HepG2 (cell line): Measurements from ENCODE around the gene KATNAL1. TPM values are rescaled to one million over a fixed set of nuclear protein-coding genes. Genes with fewer than 3 reads are reported as not detected.

ENCODE experiments used
- ATAC-seq: fragments of 200-7000 bp; cut with Tn5 transposase; 3 replicates; pipeline ENCODE4 v1.9.1; 2020; ENCODE audit warnings: mild to moderate bottlenecking, moderate library complexity
- BruUV-seq: library from RNA; stranded (reverse); fragments of 400-500 nt; replicated peaks from 2 replicates; lab custom pipeline; 2021; lab: Mats Ljungman, UMichigan
- CTCF ChIA-PET: fragments of 300-600 bp; formaldehyde crosslinking; extraction: SDS; loops from one replicate; lab custom pipeline; 2021; ENCODE audit warnings: low total read pairs, inconsistent platforms, low intra/inter-chr PET ratio; lab: Yijun Ruan, JAX
- POLR2A ChIA-PET: fragments of 350-600 bp; sonication (Branson Sonifier 250); formaldehyde crosslinking; loops from one replicate; lab custom pipeline; 2020; ENCODE audit warnings: antibody characterized with exemption, inconsistent platforms; lab: Yijun Ruan, JAX
- DNase-seq: peaks from one replicate; pipeline ENCODE4 v3.0.0-alpha.2; 2015; ENCODE audit warnings: low spot score
- FAIRE-seq: peaks from 3 replicates; lab custom pipeline; 2011; peaks lifted over from hg19 to GRCh38; lab: Jason Lieb, UNC
- H2AFZ ChIP-seq: one replicate; pipeline ENCODE4 v1.6.1; 2011; ENCODE audit warnings: low read length, inconsistent platforms
- H3K27ac ChIP-seq: fragments of 300-600 bp; 3 replicates; pipeline ENCODE4 v1.8.0; 2011; ENCODE audit warnings: mixed run types, mild to moderate bottlenecking, mixed read lengths, low read length, inconsistent platforms; ENCODE audit not compliant: insufficient read depth; ENCODE audit errors: extremely low read length
- H3K27me3 ChIP-seq, 2 experiments: fragments of 200-600 bp in 1 of 2; 2 replicates in 1 of 2; 3 replicates in 1 of 2; pipeline versions ENCODE4 v1.6.0 to v1.8.0; 2011; ENCODE audit warnings: low read length in 2 of 2, mild to moderate bottlenecking in 2 of 2, moderate library complexity in 2 of 2, inconsistent platforms in 1 of 2; ENCODE audit not compliant: insufficient read depth in 2 of 2, control insufficient read depth in 1 of 2
- H3K36me3 ChIP-seq, 2 experiments: fragments of 200-600 bp in 1 of 2; replicated peaks in 1 of 2; 2 replicates in 1 of 2; 3 replicates in 1 of 2; pipeline versions ENCODE4 v1.5.1 to v1.8.0; 2011; ENCODE audit warnings: low read length in 2 of 2, inconsistent platforms in 1 of 2; ENCODE audit not compliant: insufficient read depth in 2 of 2, control insufficient read depth in 1 of 2
- H3K4me1 ChIP-seq: 2 replicates; pipeline ENCODE4 v1.5.1; 2012; ENCODE audit warnings: low read length, inconsistent platforms; ENCODE audit not compliant: insufficient read depth
- H3K4me2 ChIP-seq: 2 replicates; pipeline ENCODE4 v1.6.0; 2011; ENCODE audit warnings: low read depth, low read length, inconsistent platforms
- H3K4me3 ChIP-seq, 3 experiments: fragments of 200-600 bp in 1 of 3; sonication (generic), shearing (Covaris generic) in 1 of 3; replicated peaks in 1 of 3; 2 replicates each; pipeline ENCODE4 v1.5.1; 2011 to 2016; ENCODE audit warnings: low read length in 3 of 3, inconsistent platforms in 2 of 3, low read depth in 2 of 3, mild to moderate bottlenecking in 2 of 3, control low read depth in 1 of 3, mixed read lengths in 1 of 3; ENCODE audit not compliant: insufficient read depth in 1 of 3
- H3K79me2 ChIP-seq: one replicate; pipeline ENCODE4 v1.6.1; 2011; ENCODE audit warnings: low read length, inconsistent platforms; ENCODE audit not compliant: insufficient read depth
- H3K9ac ChIP-seq: 2 replicates; pipeline ENCODE4 v1.6.0; 2011; ENCODE audit warnings: mild to moderate bottlenecking, low read depth, low read length, inconsistent platforms; ENCODE audit not compliant: insufficient read depth
- H3K9me3 ChIP-seq: 2 replicates; pipeline ENCODE4 v1.5.1; 2012; ENCODE audit warnings: mild to moderate bottlenecking, low read length
- H4K20me1 ChIP-seq: 2 replicates; pipeline ENCODE4 v1.6.0; 2011; ENCODE audit warnings: inconsistent platforms, mild to moderate bottlenecking, low read length, moderate library complexity; ENCODE audit not compliant: insufficient read depth
- AHR ChIP-seq: IDR thresholded peaks from 2 replicates; pipeline ENCODE4 v1.6.1; 2018; ENCODE audit warnings: missing genetic modification reagents, missing compliant biosample characterization
- DZIP1 ChIP-seq: sonication (generic); formaldehyde crosslinking; IDR thresholded peaks from 2 replicates; pipeline ENCODE4 v1.5.0; 2020; ENCODE audit warnings: mild to moderate bottlenecking, missing genetic modification reagents
- NFIB ChIP-seq: sonication (generic); formaldehyde crosslinking; IDR thresholded peaks from 2 replicates; pipeline ENCODE4 v1.9.0; 2021; ENCODE audit warnings: missing genetic modification reagents, mild to moderate bottlenecking, borderline replicate concordance
- SMC3 ChIP-seq: IDR thresholded peaks from 2 replicates; pipeline ENCODE4 v1.6.1; 2011; ENCODE audit warnings: low read length, improper control_type of control experiment
- ZFP37 ChIP-seq: sonication (generic); formaldehyde crosslinking; IDR thresholded peaks from 2 replicates; pipeline ENCODE4 v1.4.0; 2020; ENCODE audit warnings: missing genetic modification reagents, borderline replicate concordance
- ZNF138 ChIP-seq: sonication (generic); formaldehyde crosslinking; IDR thresholded peaks from 2 replicates; pipeline ENCODE4 v1.5.0; 2020; ENCODE audit warnings: mild to moderate bottlenecking, low read depth, missing genetic modification reagents
- ZNF569 ChIP-seq: sonication (generic); formaldehyde crosslinking; IDR thresholded peaks from 2 replicates; pipeline ENCODE4 v1.5.0; 2020; ENCODE audit warnings: mild to moderate bottlenecking, missing genetic modification reagents, moderate library complexity, borderline replicate concordance
- WGBS: methylation state at CpG from one replicate; pipeline ENCODE4 v1.1.6; 2017; ENCODE audit warnings: low lambda C conversion rate; 5-methylcytosine and 5-hydroxymethylcytosine counted together
- in situ Hi-C: cut with HindIII; loops from 2 replicates; pipeline ENCODE4 v1.10.0; 2017; ENCODE audit warnings: low pct_unique_long_range_greater_than_20kb; ENCODE audit not compliant: extremely low pct_ligation_motif_present
- intact Hi-C: fragments of 100-400 bp; cut with micrococcal nuclease; formaldehyde crosslinking; loops from one replicate; pipeline ENCODE4 v1.10.0; 2022; ENCODE audit not compliant: unreplicated experiment
- polyA plus RNA-seq, 8 experiments: library from polyadenylated mRNA; depleted of rRNA in 3 of 8; stranded (reverse) in 7 of 8; unstranded in 1 of 8; fragments of >200 nt; fragmentation: Illumina TruSeq in 4 of 8; extraction: Trizol in 4 of 8; gene quantifications; 2 replicates each; pipeline versions ENCODE4 v1.2.1 to v1.2.3, GENCODE V29; 2011 to 2016; ENCODE audit warnings: low read depth in 4 of 8, missing spikeins in 1 of 8, mixed read lengths in 1 of 8; ENCODE audit not compliant: insufficient read depth in 1 of 8
- total RNA-seq, 5 experiments: library from RNA; depleted of rRNA; stranded (reverse); fragments of >200 nt; fragmentation: Illumina TruSeq; extraction: Trizol; gene quantifications; 2 replicates each; pipeline ENCODE4 v1.2.3, GENCODE V29; 2016; ENCODE audit warnings: low read depth in 1 of 5
- TF ChIP-seq, protein P1 (sequence below): sonication (generic); formaldehyde crosslinking; IDR thresholded peaks from 2 replicates; pipeline ENCODE4 v1.4.0; 2020; ENCODE audit warnings: missing genetic modification reagents

Gene KATNAL1
- total and polyA plus RNA-seq, 2 of the 13 experiments (the other 11 are each of a cell fraction or from before 2014, with no cell fraction given): 3.2 to 11.8 TPM

DNA sequence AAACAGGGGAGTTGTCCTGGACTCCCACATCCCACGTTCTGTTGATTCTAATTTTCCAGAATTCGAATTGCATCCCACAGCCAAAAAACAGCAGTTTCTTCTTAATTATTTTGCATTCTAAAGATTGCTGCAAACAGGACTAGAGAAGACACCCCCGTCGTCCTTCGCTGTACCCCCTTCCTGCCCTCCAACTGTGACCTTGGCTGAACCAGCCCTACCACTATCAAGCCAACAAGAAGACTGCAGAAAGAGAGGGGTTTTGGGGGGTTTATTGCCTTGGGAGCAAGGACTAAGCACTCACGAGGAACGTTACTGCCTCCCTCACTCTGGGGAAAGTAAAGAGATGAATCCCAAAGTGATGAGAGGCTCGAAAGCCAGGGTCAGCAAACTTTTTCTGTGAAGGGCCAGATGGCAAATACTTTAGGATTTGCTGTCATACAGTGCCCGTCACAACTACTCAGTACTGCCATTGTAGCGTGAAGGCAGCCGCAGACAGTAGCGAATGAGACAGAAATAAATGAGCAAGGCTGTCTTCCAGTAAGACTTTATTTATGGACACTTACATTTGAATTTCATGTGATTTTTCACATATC lies 32.5 kb upstream of the KATNAL1 start:
- 54% methylated on average over 10 of the region's 12 CpGs for WGBS
- in situ Hi-C loops (loop anchor here (5.0 kb wide), 1 partner anchor 208 kb away; no protein-coding TSS in a partner anchor), intact Hi-C loops (no loop called here)
- Histone ChIP-seq H3K27me3 (peaks cover 0 to 16% of the 10 kb centered on the region in 2 experiments; a peak in 1 of 5 replicates), H3K4me2 (no peak overlapping the region), H3K79me2 (no peaks in the 10 kb centered on the region), H2AFZ (no peak overlapping the region), H3K4me1 (peaks cover 10% of the 10 kb centered on the region), H3K36me3 (no peaks in the 10 kb centered on the region), H4K20me1 (no peaks in the 10 kb centered on the region), H3K4me3 (no peak overlapping the region), H3K27ac (no peak overlapping the region), H3K9ac (no peak overlapping the region), H3K9me3 (no peaks in the 10 kb centered on the region)
- ChIA-PET POLR2A (no interaction called here), CTCF (no interaction called here)
- DNase-seq: no peak
- no peak for TF ChIP-seq ZFP37 (CRISPR knock-in tag)
- no peak for TF ChIP-seq SMC3
- TF ChIP-seq DZIP1 (CRISPR knock-in tag): no peak
- TF ChIP-seq NFIB: no peak
- no peak for TF ChIP-seq ZNF569 (CRISPR knock-in tag)
- TF ChIP-seq AHR: no peak
- TF ChIP-seq ZNF138: no peak
- TF ChIP-seq, protein P1, sequence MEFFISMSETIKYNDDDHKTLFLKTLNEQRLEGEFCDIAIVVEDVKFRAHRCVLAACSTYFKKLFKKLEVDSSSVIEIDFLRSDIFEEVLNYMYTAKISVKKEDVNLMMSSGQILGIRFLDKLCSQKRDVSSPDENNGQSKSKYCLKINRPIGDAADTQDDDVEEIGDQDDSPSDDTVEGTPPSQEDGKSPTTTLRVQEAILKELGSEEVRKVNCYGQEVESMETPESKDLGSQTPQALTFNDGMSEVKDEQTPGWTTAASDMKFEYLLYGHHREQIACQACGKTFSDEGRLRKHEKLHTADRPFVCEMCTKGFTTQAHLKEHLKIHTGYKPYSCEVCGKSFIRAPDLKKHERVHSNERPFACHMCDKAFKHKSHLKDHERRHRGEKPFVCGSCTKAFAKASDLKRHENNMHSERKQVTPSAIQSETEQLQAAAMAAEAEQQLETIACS (CRISPR knock-in tag): no peak
- no TSS peak for BruUV-seq
- no peak for ATAC-seq
- no peak for FAIRE-seq
